ENCODE data around the gene PLPPR3. TPM values are rescaled to one million over a fixed set of nuclear protein-coding genes. Genes with fewer than 3 reads are reported as not detected.

The PLPPR3 gene
- total RNA-seq, 2 donors from 2014 or later: 0.21 to 0.27 TPM

DNA sequence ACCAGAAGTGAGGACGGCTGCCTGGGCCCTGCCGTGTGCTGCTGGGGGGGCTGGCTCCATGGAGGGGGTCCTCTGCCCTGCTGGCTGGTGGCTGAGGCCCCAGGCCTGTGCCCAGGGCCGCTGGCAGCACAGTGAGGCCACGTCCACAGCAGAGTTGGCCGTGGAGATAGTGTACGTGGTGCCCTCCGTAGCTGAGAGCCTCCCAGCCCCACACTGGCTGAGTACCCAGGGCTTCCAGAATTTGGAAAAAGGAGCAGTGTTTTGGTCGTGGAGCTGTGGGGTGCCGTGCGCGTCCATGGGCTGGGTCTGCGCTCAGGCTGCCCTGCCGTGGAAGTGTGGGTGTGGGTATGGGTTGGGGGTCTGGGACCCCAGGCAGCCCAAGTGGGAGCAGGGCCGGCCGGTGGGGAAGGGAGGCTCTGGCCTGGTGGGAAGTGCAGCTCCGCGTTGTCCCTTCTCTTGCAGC lies 18.6 kb downstream of the PLPPR3 start:
- intact Hi-C loops (cut with DNase I): no loop called here
- DNase-seq: no peak
- ATAC-seq: no peak

- ATAC-seq: no peak
- no peak for DNase-seq
- intact Hi-C loops (cut with DNase I): no loop called here
Observed at GRCh38 chr19:802498-803098, 19.2 kb downstream of the PLPPR3 start.

GRCh38 chr19:801861-802497 lies 19.8 kb downstream of the PLPPR3 start:
- ATAC-seq: peak in 1 of 2 donors; percentile 16
- peak; percentile 66 for DNase-seq
- intact Hi-C loops (cut with DNase I): no loop called here

DNA sequence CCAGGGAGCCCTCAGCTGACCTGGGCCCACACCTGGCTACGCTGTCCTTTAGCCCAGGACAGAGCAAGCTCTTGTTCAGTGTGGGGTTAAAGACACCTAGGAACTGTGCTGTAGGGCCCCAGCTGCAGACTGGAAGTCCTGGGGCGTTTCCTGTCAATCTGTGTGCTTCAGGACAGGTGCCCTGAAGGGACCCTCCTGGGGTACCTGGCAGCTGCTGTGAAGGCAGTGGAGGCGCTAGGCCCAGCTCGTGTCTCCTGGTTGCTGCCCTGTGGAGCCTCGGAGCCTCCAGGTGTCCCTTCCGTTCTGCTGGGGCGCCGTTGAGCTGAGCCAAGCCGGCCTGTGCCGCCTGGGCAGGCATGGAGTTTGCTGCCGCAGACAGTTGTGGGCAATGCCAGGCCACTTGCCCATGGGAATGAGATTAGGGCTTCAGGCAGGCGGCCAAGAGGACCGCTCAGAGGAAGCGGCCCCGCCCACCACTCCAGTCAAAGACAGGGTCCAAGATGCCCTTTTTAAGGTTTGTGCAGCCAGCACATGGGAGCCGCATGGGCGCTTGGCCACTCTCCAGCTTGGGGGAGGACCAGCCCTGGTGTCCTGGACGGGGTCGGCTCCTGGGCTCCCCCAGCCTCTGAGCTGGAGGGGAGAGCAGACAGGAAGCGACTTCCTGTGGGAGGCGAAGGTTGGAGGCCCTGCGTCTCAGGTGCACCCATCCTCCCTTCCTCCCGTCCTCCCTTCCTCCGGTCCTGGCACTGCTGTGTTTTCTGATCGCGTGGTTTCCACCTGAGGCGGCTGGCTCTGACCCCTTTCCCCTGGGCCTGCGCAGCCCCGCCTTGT lies 20.5 kb downstream of the PLPPR3 start:
- peak; percentile 89 for DNase-seq
- intact Hi-C loops (cut with DNase I): no loop called here
- ATAC-seq: peak; percentile 17 to 24

- intact Hi-C loops (cut with DNase I): no loop called here
- ATAC-seq (no peak), DNase-seq (no peak)
Observed at GRCh38 chr19:800360-801029, 21.3 kb downstream of the PLPPR3 start.

GRCh38 chr19:799076-799881 lies 22.5 kb downstream of the PLPPR3 start:
- intact Hi-C loops (cut with DNase I): no loop called here
- DNase-seq: peak; percentile 47

GRCh38 chr19:798415-799075 lies 23.2 kb downstream of the PLPPR3 start:
- intact Hi-C loops (cut with DNase I): no loop called here
- ATAC-seq (no peak), DNase-seq (no peak)

More at GRCh38 chr19:799076-799881, 22.5 kb downstream of the PLPPR3 start:
- no peak for ATAC-seq

DNA sequence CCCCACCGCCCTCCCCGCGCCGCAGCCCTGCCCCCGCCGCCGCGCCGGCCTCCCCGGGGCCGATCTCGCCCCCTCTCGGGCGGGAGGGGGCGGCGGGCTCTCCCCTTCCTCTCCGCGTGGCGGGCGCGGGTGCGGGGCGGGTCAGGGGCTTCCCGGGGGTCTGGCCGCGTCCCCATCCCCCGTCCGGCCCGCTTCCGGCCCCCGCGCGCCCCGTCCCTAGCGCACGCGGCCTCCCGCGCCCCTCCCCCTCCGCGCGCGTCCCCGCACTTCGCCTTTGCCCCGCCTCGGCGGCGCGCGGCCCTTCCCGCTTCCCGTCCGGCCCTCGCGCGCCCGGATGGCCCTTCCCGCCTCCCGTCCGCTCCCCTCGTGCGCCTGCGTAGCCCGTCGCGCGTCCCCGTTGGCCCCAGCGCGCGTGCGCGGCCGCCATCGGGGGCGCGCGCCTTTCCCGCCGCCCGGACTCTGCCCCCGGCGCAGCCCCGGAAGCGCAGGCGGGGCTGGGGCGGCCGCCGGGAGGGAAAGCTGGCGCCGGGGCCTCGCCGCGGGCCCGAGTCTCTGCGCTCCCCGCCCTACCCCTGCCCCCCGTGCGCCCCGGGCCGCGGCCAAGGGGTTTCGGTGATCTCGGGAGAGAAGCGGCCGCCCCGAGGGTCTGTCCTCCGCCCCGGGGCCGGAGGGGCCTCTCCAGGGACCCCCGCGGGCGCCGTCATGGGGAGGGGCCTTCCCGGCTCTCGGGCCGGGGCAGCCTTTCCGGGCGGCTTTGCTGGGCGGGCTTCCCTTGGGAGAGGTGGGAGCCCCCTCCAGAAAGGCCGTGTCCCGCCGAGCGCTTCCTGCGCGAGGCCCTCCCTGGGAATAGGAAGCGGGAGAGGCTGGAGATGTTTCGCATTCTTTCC lies 24.0 kb downstream of the PLPPR3 start:
- ATAC-seq: peak; percentile 17 to 56
- intact Hi-C loops (cut with DNase I): no loop called here

DNA sequence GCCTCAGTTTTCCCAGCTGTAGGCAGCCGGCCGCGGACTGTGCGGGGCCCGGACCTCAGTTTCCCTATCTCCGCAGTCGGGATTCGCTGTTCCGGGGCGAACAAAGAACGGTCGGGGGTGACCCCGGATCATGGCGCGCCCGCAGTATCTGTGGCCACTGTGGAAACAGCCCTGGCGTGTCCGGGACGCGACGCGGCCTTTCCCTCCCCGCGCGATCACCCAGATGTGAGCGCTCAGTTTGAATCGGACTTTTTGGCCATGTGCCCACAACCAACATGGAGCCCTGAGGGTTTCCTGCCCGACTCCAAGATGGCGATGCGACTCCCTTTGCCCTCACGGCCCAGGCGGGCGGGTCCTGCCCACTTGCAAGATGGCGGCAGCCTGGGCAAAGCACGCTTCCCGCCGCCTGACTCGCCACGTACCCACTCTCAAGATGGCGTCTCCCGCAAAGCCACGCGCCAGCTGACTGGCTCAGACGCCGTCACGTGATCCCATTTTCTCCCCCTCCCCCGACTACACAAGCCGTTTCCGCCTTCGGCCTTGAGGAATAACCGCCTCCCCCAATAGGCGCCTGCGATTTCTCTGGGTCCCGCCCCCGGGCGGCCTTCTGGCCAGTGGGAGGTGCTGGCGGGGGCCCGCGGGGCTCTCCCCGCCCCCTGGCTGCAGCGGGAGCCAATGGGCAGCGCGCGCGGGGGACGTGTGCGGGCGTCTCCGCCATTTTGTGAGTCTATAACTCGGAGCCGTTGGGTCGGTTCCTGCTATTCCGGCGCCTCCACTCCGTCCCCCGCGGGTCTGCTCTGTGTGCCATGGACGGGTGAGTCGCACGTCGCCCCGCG lies 24.8 kb downstream of the PLPPR3 start, which contains the start of gene PTBP1:
TSS of gene PTBP1 (plus strand) at position 761 of the 836 bp plus-strand sequence. CDS start at position 807, 46 bp downstream.
- intact Hi-C loops (cut with DNase I): no loop called here
- ATAC-seq: peak; percentile 87 to 90
- DNase-seq: peak; percentile 100

More for the DNA sequence above, 24.0 kb downstream of the PLPPR3 start:
- DNase-seq: peak; percentile 93

DNA sequence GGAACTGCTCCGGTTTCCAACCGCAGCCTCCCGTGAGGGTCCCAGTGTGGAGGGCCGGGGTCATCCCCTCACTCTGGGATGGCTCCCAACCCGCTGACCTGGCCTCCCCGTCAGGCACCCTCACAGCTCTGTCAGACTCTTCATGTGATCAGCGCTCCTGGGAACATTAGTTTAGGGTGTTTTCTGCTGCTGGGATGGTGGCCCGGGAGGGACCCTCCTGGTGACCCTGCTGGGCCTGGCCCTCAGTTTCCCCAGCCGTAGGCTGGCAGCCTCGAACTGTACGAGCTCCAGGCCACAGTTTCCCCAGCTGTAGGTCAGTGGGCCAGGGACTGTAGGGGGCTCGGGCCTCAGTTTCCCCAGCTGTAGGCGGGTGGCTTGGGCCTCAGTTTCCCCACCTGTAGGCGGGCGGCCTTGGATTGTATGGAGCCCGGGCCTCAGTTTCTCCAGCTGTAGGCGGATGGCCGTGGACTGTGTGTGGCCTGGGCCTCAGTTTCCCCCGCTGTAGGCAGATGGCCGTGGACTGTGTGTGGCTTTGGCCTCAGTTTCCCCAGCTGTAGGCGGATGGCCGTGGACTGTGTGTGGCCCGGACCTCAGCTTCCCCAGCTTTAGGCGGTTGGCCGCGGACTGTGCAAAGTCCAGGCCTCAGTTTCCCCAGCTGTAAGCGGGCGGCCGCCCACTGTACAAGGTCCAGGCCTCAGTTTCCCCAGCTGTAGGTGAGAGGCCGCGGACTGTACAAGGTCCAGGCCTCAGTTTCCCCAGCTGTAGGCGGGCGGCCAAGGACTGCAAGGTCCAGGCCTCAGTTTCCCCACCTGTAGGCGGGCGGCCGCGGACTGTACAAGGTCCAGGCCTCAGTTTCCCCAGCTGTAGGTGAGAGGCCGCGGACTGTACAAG lies 25.8 kb downstream of the PLPPR3 start:
- ATAC-seq (no peak), DNase-seq (no peak)
- intact Hi-C loops (cut with DNase I): no loop called here

DNA sequence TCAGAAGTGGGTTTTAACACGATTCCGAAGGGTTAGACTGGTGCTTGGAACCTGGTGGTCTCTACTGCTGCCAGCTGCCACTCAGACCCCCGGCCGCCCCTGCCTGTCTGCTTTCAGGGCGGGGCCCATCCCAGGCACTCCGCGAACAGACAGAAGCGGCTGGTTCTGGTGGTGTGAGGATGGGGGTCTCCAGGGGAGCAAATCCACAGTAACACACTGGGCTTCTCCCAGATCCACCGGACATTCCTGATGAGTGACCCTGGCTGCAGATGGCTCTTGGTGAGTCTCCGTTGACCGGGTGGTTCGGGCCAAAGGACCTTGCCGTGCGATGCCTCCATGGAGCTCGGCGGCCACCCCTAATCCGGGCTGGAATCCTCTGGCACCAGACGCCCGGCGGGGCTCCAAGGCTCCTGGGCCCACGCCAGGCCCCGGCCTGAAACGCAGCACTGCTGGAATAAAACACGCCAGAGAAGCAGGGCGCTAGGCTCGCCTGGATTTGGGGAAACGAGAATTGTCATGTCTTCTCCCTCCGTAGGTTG lies 26.6 kb downstream of the PLPPR3 start:
- peak; percentile 58 for DNase-seq
- intact Hi-C loops (cut with DNase I): no loop called here

GRCh38 chr19:793806-794205 lies 27.9 kb downstream of the PLPPR3 start:
- DNase-seq: no peak
- ATAC-seq: no peak
- intact Hi-C loops (cut with DNase I): no loop called here

More for the DNA sequence above, 26.6 kb downstream of the PLPPR3 start:
- ATAC-seq: no peak

DNA sequence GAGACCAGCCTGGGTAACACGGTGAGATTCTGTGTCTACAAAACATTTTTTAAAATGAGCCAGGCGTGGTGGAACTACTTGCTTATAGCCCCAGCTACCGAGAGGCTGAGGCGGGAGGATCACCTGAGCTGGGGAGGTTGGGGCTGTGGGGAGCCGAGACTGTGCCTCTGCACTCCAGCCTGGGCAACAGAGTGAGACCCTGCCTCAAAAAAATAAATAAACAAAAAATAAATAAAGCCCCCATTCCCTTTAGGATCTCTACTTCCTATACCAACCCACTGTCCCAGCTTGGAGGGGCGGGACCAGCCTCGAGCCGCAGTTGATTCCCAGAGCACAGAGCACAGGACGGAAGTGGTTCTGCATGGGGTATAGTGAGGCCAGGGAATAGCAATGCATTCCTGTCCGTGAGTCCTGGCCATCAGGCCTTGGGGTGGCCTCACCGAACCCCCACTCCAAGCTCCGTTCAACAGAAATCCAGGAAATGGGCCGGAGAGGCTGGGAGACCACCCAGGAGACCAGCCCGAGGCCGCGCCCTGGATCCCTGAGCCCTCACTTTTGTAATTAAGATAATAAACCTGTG lies 29.4 kb downstream of the PLPPR3 start:
- intact Hi-C loops (cut with DNase I): no loop called here
- DNase-seq (no peak), ATAC-seq (no peak)

DNA sequence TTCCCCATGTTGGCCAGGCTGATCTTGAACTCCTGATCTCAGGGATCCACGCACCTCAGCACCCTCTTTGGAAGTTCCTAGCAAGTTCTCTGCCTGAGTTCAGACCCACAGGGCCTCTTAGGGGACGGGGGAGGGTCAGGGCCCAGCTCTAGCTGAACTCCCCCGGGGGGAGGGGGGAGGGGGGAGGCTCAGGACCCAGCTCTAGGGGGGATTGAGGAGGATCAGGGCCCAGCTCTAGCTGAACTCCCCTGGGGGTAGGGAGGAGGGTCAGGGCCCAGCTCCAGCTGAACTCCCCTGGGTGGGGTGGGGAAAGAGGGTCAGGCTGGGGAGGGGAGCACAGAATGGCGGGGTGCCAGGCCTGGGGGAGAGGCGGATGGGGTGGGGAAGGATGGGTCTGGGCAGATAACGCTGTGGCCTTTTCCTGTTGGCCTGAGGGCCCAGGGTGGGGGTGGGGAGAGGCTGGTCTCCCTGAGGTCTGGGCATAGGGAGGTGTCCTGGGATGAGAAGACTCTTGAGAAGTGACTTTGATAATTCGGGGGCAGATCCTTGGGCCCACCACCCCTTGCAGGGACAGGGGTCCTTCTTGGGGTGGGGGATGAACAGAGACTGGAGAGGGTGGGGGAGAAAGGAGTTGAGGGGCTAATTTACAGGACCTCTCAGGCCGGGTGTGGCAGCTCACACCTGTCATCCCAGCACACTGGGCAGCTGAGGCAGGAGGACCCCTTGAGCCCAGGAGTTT lies 30.0 kb downstream of the PLPPR3 start:
- ATAC-seq: peak in 1 of 2 donors; percentile 4
- DNase-seq: peak; percentile 53
- intact Hi-C loops (cut with DNase I): no loop called here
